ENCODE measurements around the gene CISTR.

GRCh38 chr12:53744751-53745150, 7.0 kb downstream of the CISTR start:
- TF ChIP-seq POLR2A (IDR thresholded peaks at IDR 0.05; ENCODE audit: low read depth, low read length) (no peak), POLR2AphosphoS5 (IDR thresholded peaks at IDR 0.05; ENCODE audit: low read depth, low read length) (no peak), PAX5 (IDR thresholded peaks at IDR 0.05; ENCODE audit: insufficient read depth, low read length, severe bottlenecking) (no peak), TAF1 (IDR thresholded peaks at IDR 0.05; ENCODE audit: low read depth, low read length) (no peak)

Data from GM12891 (cell line).